Measurements from ENCODE around the gene AARS2.
"Not testable (repeated sequence)": the region's sequence is repeated elsewhere in the genome, so short reads cannot be mapped to it uniquely, and the experiment has no call there.

DNA sequence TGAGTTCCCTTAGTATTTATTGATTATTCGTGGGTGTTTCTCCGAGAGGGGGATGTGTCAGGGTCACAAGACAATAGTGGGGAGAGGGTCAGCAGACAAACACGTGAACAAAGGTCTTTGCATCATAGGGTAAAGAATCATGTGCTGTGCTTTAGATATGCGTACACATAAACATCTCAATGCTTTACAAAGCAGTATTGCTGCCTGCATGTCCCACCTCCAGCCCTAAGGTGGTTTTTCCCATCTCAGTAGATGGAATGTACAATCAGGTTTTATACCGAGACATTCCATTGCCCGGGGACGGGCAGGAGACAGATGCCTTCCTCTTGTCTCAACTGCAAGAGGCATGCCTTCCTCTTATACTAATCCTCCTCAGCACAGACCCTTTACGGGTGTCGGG is 15.1 kb upstream of the AARS2 start:
- not testable (repeated sequence) for TF ChIP-seq POLR2A (IDR thresholded peaks at IDR 0.05; ENCODE audit: control extremely low read depth in 1 of 2, low read depth in 2 of 2, low read length in 2 of 2); CBX8 (IDR thresholded peaks at IDR 0.05; ENCODE audit: borderline replicate concordance, low read depth, low read length); CREB1 (IDR thresholded peaks at IDR 0.05); POLR2AphosphoS5 (IDR thresholded peaks at IDR 0.05; ENCODE audit: low read depth, low read length); SAP30 (IDR thresholded peaks at IDR 0.05; ENCODE audit: insufficient read depth, insufficient replicate concordance, low read length); ASH2L (IDR thresholded peaks at IDR 0.05; ENCODE audit: low read length); SUZ12 (IDR thresholded peaks at IDR 0.05; ENCODE audit: low read length); EZH2 (IDR thresholded peaks at IDR 0.05; ENCODE audit: low read depth, low read length, severe bottlenecking); JUND (IDR thresholded peaks at IDR 0.05; ENCODE audit: low read length); GABPA (IDR thresholded peaks at IDR 0.05; ENCODE audit: borderline replicate concordance, insufficient read depth, low read length); MAX (IDR thresholded peaks at IDR 0.05); CBX5 (IDR thresholded peaks at IDR 0.05; ENCODE audit: low read depth, low read length)
- TF ChIP-seq, protein P1, sequence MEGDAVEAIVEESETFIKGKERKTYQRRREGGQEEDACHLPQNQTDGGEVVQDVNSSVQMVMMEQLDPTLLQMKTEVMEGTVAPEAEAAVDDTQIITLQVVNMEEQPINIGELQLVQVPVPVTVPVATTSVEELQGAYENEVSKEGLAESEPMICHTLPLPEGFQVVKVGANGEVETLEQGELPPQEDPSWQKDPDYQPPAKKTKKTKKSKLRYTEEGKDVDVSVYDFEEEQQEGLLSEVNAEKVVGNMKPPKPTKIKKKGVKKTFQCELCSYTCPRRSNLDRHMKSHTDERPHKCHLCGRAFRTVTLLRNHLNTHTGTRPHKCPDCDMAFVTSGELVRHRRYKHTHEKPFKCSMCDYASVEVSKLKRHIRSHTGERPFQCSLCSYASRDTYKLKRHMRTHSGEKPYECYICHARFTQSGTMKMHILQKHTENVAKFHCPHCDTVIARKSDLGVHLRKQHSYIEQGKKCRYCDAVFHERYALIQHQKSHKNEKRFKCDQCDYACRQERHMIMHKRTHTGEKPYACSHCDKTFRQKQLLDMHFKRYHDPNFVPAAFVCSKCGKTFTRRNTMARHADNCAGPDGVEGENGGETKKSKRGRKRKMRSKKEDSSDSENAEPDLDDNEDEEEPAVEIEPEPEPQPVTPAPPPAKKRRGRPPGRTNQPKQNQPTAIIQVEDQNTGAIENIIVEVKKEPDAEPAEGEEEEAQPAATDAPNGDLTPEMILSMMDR (IDR thresholded peaks at IDR 0.05; ENCODE audit: control extremely low read depth in 1 of 3, insufficient read depth in 1 of 3, low read depth in 1 of 3, low read length in 3 of 3): not testable (repeated sequence)
